CD14-positive monocyte (primary cell): ENCODE data around the gene TXNDC11. TPM values are rescaled to one million over a fixed set of nuclear protein-coding genes. Genes with fewer than 3 reads are reported as not detected.
A peak's percentile ranks its signal among the peaks of the same experiment; 100 is the strongest.

Experiments
- DNase-seq, 3 donors: peaks; one replicate each; pipeline ENCODE4 v3.0.0-alpha.2; 2011 to 2022
- H2AFZ ChIP-seq: 2 replicates; pipeline ENCODE4 v1.6.0; 2012; ENCODE audit warnings: mild to moderate bottlenecking, low read depth, low read length, inconsistent platforms; ENCODE audit not compliant: insufficient read depth, poor library complexity, severe bottlenecking
- H3K27ac ChIP-seq, 2 donors: 1 replicate in 1 of 2; 2 replicates in 1 of 2; pipeline ENCODE4 v1.5.1; 2012 to 2013; ENCODE audit warnings: low read length in 2 of 2, control low read depth in 1 of 2, inconsistent platforms in 1 of 2, low read depth in 1 of 2, mild to moderate bottlenecking in 1 of 2
- H3K27me3 ChIP-seq, 2 donors: one replicate each; pipeline versions ENCODE4 v1.6.0 to v1.6.1; 2011 to 2013; ENCODE audit warnings: low read length in 2 of 2; ENCODE audit not compliant: control insufficient read depth in 2 of 2, insufficient read depth in 2 of 2
- H3K36me3 ChIP-seq, 2 donors: replicated peaks in 1 of 2; 1 replicate in 1 of 2; 2 replicates in 1 of 2; pipeline versions ENCODE4 v1.5.1 to v1.6.1; 2012 to 2013; ENCODE audit warnings: low read length in 2 of 2, control low read depth in 1 of 2, inconsistent platforms in 1 of 2, mild to moderate bottlenecking in 1 of 2; ENCODE audit not compliant: insufficient read depth in 2 of 2, control insufficient read depth in 1 of 2
- H3K4me1 ChIP-seq, 2 donors: 1 replicate in 1 of 2; 2 replicates in 1 of 2; pipeline versions ENCODE4 v1.5.1 to v1.6.1; 2012 to 2013; ENCODE audit warnings: low read length in 2 of 2, control low read depth in 1 of 2, inconsistent platforms in 1 of 2, mild to moderate bottlenecking in 1 of 2, moderate library complexity in 1 of 2; ENCODE audit not compliant: insufficient read depth in 2 of 2, control insufficient read depth in 1 of 2
- H3K4me2 ChIP-seq: replicated peaks from 2 replicates; pipeline ENCODE3; 2012; ENCODE audit warnings: low read length, moderate library complexity, mild to moderate bottlenecking; ENCODE audit not compliant: poor library complexity, severe bottlenecking; ENCODE audit errors: extremely low read depth
- H3K4me3 ChIP-seq, 3 experiments: fragments of 200-600 bp in 1 of 3; sonication (generic) in 1 of 3; replicated peaks in 1 of 3; 1 replicate in 2 of 3; 2 replicates in 1 of 3; pipeline ENCODE4 v1.5.1; 2011 to 2013; ENCODE audit warnings: low read length in 3 of 3, mild to moderate bottlenecking in 3 of 3, control low read depth in 2 of 3, low read depth in 2 of 3, inconsistent platforms in 1 of 3, moderate library complexity in 1 of 3
- H3K79me2 ChIP-seq: 2 replicates; pipeline ENCODE4 v1.6.0; 2012; ENCODE audit warnings: mild to moderate bottlenecking, control low read depth, inconsistent platforms, low read length, moderate library complexity; ENCODE audit not compliant: insufficient read depth
- H3K9ac ChIP-seq: 2 replicates; pipeline ENCODE4 v1.6.0; 2017; ENCODE audit warnings: low read length, mild to moderate bottlenecking; ENCODE audit not compliant: insufficient read depth, poor library complexity, severe bottlenecking
- H3K9me3 ChIP-seq, 2 donors: replicated peaks in 1 of 2; 1 replicate in 1 of 2; 2 replicates in 1 of 2; pipeline versions ENCODE4 v1.5.1 to v1.6.1; 2012 to 2013; ENCODE audit warnings: low read length in 2 of 2, control low read depth in 1 of 2; ENCODE audit not compliant: control insufficient read depth in 1 of 2, insufficient read depth in 1 of 2
- H4K20me1 ChIP-seq: 2 replicates; pipeline ENCODE4 v1.6.0; 2012; ENCODE audit warnings: mild to moderate bottlenecking, low read length, control low read depth, moderate library complexity; ENCODE audit not compliant: insufficient read depth
- H3K27ac Mint-ChIP-seq, 7 donors: one replicate each; pipeline ENCODE4 v1.8.0; 2020; ENCODE audit warnings: mild to moderate bottlenecking in 7 of 7, mixed read lengths in 7 of 7, moderate library complexity in 6 of 7, inconsistent platforms in 2 of 7
- H3K27me3 Mint-ChIP-seq, 3 donors: one replicate each; pipeline ENCODE4 v1.8.0; 2021 to 2022; ENCODE audit warnings: low read depth in 3 of 3, mild to moderate bottlenecking in 3 of 3, mixed read lengths in 3 of 3, moderate library complexity in 3 of 3, inconsistent platforms in 1 of 3
- H3K36me3 Mint-ChIP-seq, 2 donors: one replicate each; pipeline ENCODE4 v1.8.0; 2020; ENCODE audit warnings: mixed read lengths in 2 of 2, inconsistent platforms in 1 of 2, mild to moderate bottlenecking in 1 of 2
- H3K4me1 Mint-ChIP-seq: one replicate; pipeline ENCODE4 v1.8.0; 2020; ENCODE audit warnings: mild to moderate bottlenecking, mixed read lengths
- H3K4me3 Mint-ChIP-seq, 2 donors: one replicate each; pipeline ENCODE4 v1.8.0; 2020; ENCODE audit warnings: mild to moderate bottlenecking in 2 of 2, mixed read lengths in 2 of 2, moderate library complexity in 1 of 2
- H3K9me3 Mint-ChIP-seq, 7 donors: one replicate each; pipeline ENCODE4 v1.8.0; 2020 to 2022; ENCODE audit warnings: mixed read lengths in 7 of 7, mild to moderate bottlenecking in 6 of 7, moderate library complexity in 6 of 7, inconsistent platforms in 2 of 7
- CTCF ChIP-seq: fragments of 200-600 bp; IDR thresholded peaks from one replicate; pipeline ENCODE4 v1.8.0; 2022; ENCODE audit warnings: antibody characterized with exemption, mild to moderate bottlenecking
- WGBS: methylation state at CpG from one replicate; pipeline ENCODE4 v1.1.5; 2013; ENCODE audit warnings: missing lambda C conversion rate; ENCODE audit not compliant: insufficient coverage; 5-methylcytosine and 5-hydroxymethylcytosine counted together
- intact Hi-C, 2 donors: fragments of 100-400 bp; cut with micrococcal nuclease; formaldehyde crosslinking; loops; one replicate each; pipeline versions ENCODE4 v1.15.0 to v1.15.1; 2023
- polyA plus RNA-seq, 3 donors: library from polyadenylated mRNA; depleted of rRNA in 1 of 3; unstranded in 2 of 3; stranded (reverse) in 1 of 3; fragments of 300-500 nt in 2 of 3; fragments of >200 nt in 1 of 3; fragmentation: Illumina TruSeq in 2 of 3; gene quantifications; 1 replicate in 2 of 3; 2 replicates in 1 of 3; pipeline ENCODE4 v1.2.3, GENCODE V29; 2012 to 2021

Gene TXNDC11
- polyA plus RNA-seq, 3 donors = 32.9 to 60.0 (median 40.6) TPM

- TF ChIP-seq CTCF = no peak
- Histone ChIP-seq H4K20me1 (peaks cover 28% of the 10 kb centered on the region), H3K27ac (peak overlapping the region in 1 of 2 donors; percentile 38), H3K4me1 (peaks cover 20 to 24% of the 10 kb centered on the region in 2 donors), H3K4me3 (no peak overlapping the region), H3K9ac (no peak overlapping the region), H3K79me2 (peaks cover 46% of the 10 kb centered on the region), H3K4me2 (no peak overlapping the region), H3K9me3 (no peaks in the 10 kb centered on the region), H3K27me3 (no peaks in the 10 kb centered on the region), H3K36me3 (peaks cover 57 to 76% of the 10 kb centered on the region in 2 donors), H2AFZ (no peak overlapping the region)
- WGBS = 98% methylated on average over 12 of the region's 12 CpGs
- Mint-ChIP-seq H3K9me3 (no peaks in the 10 kb centered on the region), H3K27ac (peak overlapping the region in 1 of 7 donors; percentile 46), H3K27me3 (peaks cover 0 to 3% (median 0%) of the 10 kb centered on the region in 3 donors), H3K4me1 (peaks cover 30% of the 10 kb centered on the region), H3K36me3 (peaks cover 76 to 81% of the 10 kb centered on the region in 2 donors), H3K4me3 (no peak overlapping the region)
- intact Hi-C loops = no loop called here
- DNase-seq = no peak
Measured at GRCh38 chr16:11697319-11697718, 45.3 kb downstream of the TXNDC11 start.

GRCh38 chr16:11696266-11697012 lies 46.2 kb downstream of the TXNDC11 start:
- no peak for TF ChIP-seq CTCF
- no peak overlapping the region for H3K27ac ChIP-seq
- H3K4me3 Mint-ChIP-seq = no peak overlapping the region
- H4K20me1 ChIP-seq = peaks cover 28% of the 10 kb centered on the region
- 96% methylated on average over 6 of the region's 12 CpGs for whole genome bisulfite sequencing
- no peaks in the 10 kb centered on the region for H3K9me3 Mint-ChIP-seq
- H2AFZ ChIP-seq = no peak overlapping the region
- H3K4me1 ChIP-seq = peaks cover 20 to 22% of the 10 kb centered on the region in 2 donors
- H3K79me2 ChIP-seq = peaks cover 54% of the 10 kb centered on the region
- H3K27ac Mint-ChIP-seq = peak overlapping the region; percentile 7 to 73 (median 38)
- no peak overlapping the region for H3K4me3 ChIP-seq
- peaks cover 0 to 3% (median 0%) of the 10 kb centered on the region in 3 donors for H3K27me3 Mint-ChIP-seq
- peaks cover 27% of the 10 kb centered on the region for H3K4me1 Mint-ChIP-seq
- DNase-seq = no peak
- peaks cover 78 to 84% of the 10 kb centered on the region in 2 donors for H3K36me3 Mint-ChIP-seq
- no peaks in the 10 kb centered on the region for H3K9me3 ChIP-seq
- no peaks in the 10 kb centered on the region for H3K27me3 ChIP-seq
- H3K9ac ChIP-seq = no peak overlapping the region
- intact Hi-C loops = no loop called here
- peaks cover 66 to 82% of the 10 kb centered on the region in 2 donors for H3K36me3 ChIP-seq
- no peak overlapping the region for H3K4me2 ChIP-seq
